Effector memory CD8-positive, alpha-beta T cell (primary cell): ENCODE measurements around the gene CDK17.

Experiments
- ATAC-seq: fragments of 150-1000 bp; cut with Tn5 transposase; replicated peaks from 2 replicates; pipeline ENCODE4 v1.10.0; 2021; ENCODE audit warnings: mild to moderate bottlenecking, moderate library complexity
- DNase-seq, 3 experiments: peaks; one replicate each; pipeline ENCODE4 v3.0.0; 2021
- H3K27ac Mint-ChIP-seq, 2 donors: one replicate each; pipeline ENCODE4 v1.8.0; 2022; ENCODE audit warnings: mild to moderate bottlenecking in 2 of 2, mixed read lengths in 2 of 2, moderate library complexity in 2 of 2
- H3K27me3 Mint-ChIP-seq, 2 donors: one replicate each; pipeline ENCODE4 v1.8.0; 2022; ENCODE audit warnings: mixed read lengths in 2 of 2
- H3K36me3 Mint-ChIP-seq: one replicate; pipeline ENCODE4 v1.8.0; 2022; ENCODE audit warnings: mild to moderate bottlenecking, moderate library complexity, mixed read lengths; ENCODE audit not compliant: insufficient read depth
- H3K4me1 Mint-ChIP-seq, 2 donors: one replicate each; pipeline ENCODE4 v1.8.0; 2022; ENCODE audit warnings: low read depth in 2 of 2, mixed read lengths in 2 of 2
- H3K4me3 Mint-ChIP-seq, 2 donors: one replicate each; pipeline ENCODE4 v1.8.0; 2022; ENCODE audit warnings: mild to moderate bottlenecking in 2 of 2, mixed read lengths in 2 of 2, moderate library complexity in 2 of 2
- H3K9me3 Mint-ChIP-seq, 2 donors: one replicate each; pipeline ENCODE4 v1.8.0; 2022; ENCODE audit warnings: mixed read lengths in 2 of 2

The CDK17 gene

GRCh38 chr12:96237035-96237434, 163.2 kb downstream of the CDK17 start:
- DNase-seq = no peak
- Mint-ChIP-seq H3K9me3 (no peaks in the 10 kb centered on the region), H3K4me1 (peaks cover 62 to 66% of the 10 kb centered on the region in 2 donors), H3K27ac (peak overlapping the region; percentile 92 to 94), H3K4me3 (peak overlapping the region; percentile 61 to 65), H3K27me3 (no peaks in the 10 kb centered on the region), H3K36me3 (peaks cover 59% of the 10 kb centered on the region)
- no peak for ATAC-seq

GRCh38 chr12:96236221-96236822, 163.9 kb downstream of the CDK17 start:
- Mint-ChIP-seq H3K27me3 (no peaks in the 10 kb centered on the region), H3K36me3 (peaks cover 58% of the 10 kb centered on the region), H3K9me3 (no peaks in the 10 kb centered on the region), H3K27ac (peak overlapping the region; percentile 92 to 94), H3K4me1 (peaks cover 59 to 62% of the 10 kb centered on the region in 2 donors), H3K4me3 (peak overlapping the region; percentile 61 to 65)
- DNase-seq = peak in 1 of 3 experiments; percentile 27
- peak; percentile 48 for ATAC-seq

GRCh38 chr12:96235484-96235826, 164.8 kb downstream of the CDK17 start:
- Mint-ChIP-seq H3K4me3 (peak overlapping the region in 1 of 2 donors; percentile 66), H3K36me3 (peaks cover 54% of the 10 kb centered on the region), H3K4me1 (peaks cover 55 to 58% of the 10 kb centered on the region in 2 donors), H3K27ac (peak overlapping the region; percentile 92 to 94), H3K27me3 (no peaks in the 10 kb centered on the region), H3K9me3 (no peaks in the 10 kb centered on the region)
- DNase-seq (no peak), ATAC-seq (no peak)

DNA sequence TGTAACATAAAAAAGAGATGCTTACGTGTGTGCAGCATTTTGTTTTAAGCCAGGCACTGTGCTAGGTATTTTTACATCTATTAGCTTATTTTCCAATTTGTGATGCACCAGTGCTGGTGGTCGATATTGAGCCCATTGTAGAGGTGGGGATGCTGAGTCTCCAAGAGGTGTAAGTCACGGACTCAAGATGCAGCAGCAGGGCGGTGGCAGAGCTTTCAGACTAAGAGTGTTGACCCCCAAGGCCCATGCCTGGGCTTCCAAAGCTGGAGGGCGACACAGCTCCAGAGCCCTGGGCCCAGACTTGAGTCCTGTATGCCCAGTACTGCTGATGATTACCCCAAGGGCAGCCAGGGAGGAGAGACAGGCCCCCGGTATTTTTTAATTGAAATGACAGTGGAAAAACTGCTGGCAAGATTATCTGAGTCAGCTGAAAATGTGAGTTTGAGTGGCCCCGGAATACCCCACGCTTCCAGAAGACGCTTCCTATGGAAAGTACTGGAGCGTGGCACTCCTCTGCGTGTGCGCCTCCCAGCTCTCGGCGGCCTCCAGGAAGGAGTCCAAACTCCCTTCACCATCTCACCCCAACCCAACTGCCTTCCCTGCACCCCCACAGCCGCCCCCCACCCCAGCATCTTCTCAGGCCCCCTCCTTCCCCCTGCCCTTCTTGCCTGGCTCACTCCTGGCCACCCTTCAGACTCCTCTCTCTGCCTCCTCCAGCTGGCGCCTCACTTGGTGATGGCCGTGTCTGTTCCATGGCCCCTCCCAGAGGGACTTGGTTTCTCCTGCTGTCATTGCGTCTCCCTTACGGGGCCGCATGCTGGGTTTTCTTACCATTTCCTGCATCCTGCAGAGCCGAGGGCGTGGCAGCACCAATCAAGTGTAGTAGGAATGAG, 165.4 kb downstream of the CDK17 start:
- no peaks in the 10 kb centered on the region for H3K9me3 Mint-ChIP-seq
- H3K36me3 Mint-ChIP-seq = peaks cover 50% of the 10 kb centered on the region
- no peak for DNase-seq
- ATAC-seq = no peak
- H3K4me3 Mint-ChIP-seq = peak overlapping the region in 1 of 2 donors; percentile 66
- H3K27ac Mint-ChIP-seq = peak overlapping the region; percentile 92 to 94
- H3K27me3 Mint-ChIP-seq = no peaks in the 10 kb centered on the region
- peaks cover 49 to 53% of the 10 kb centered on the region in 2 donors for H3K4me1 Mint-ChIP-seq

- peaks cover 58% of the 10 kb centered on the region for H3K36me3 Mint-ChIP-seq
- no peaks in the 10 kb centered on the region for H3K27me3 Mint-ChIP-seq
- DNase-seq (no peak), ATAC-seq (no peak)
- peaks cover 43 to 46% of the 10 kb centered on the region in 2 donors for H3K4me1 Mint-ChIP-seq
- H3K27ac Mint-ChIP-seq = peak overlapping the region; percentile 92 to 94
- H3K4me3 Mint-ChIP-seq = no peak overlapping the region
- H3K9me3 Mint-ChIP-seq = no peaks in the 10 kb centered on the region
Measured at GRCh38 chr12:96233939-96234461, 166.2 kb downstream of the CDK17 start.

DNA sequence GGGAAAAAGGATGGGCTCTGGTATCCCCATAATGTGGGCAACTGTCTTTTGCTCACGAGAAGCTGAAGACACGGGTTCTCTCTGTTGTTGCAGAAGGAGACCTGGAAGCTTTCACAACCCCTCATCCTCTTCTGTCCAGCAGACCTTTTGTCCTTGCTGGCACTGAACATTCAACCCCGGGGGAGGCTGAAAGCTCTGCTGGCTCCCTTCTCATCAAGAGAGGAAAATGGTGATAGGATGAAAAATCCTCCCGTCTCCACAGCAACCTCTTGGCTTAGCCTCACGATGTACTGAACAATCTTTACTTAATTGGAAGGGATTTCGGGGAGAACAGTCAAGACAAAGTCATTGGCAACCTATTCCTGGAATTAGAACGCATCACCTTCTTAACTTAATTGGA, 167.1 kb downstream of the CDK17 start:
- H3K36me3 Mint-ChIP-seq = peaks cover 62% of the 10 kb centered on the region
- no peak overlapping the region for H3K4me3 Mint-ChIP-seq
- peaks cover 36 to 40% of the 10 kb centered on the region in 2 donors for H3K4me1 Mint-ChIP-seq
- no peaks in the 10 kb centered on the region for H3K27me3 Mint-ChIP-seq
- no peaks in the 10 kb centered on the region for H3K9me3 Mint-ChIP-seq
- ATAC-seq (no peak), DNase-seq (no peak)
- H3K27ac Mint-ChIP-seq = peak overlapping the region; percentile 92 to 94

GRCh38 chr12:96230646-96231045, 169.6 kb downstream of the CDK17 start:
- H3K9me3 Mint-ChIP-seq = no peaks in the 10 kb centered on the region
- H3K27ac Mint-ChIP-seq = no peak overlapping the region
- no peak overlapping the region for H3K4me3 Mint-ChIP-seq
- H3K36me3 Mint-ChIP-seq = peaks cover 60% of the 10 kb centered on the region
- H3K27me3 Mint-ChIP-seq = no peaks in the 10 kb centered on the region
- ATAC-seq = no peak
- DNase-seq = no peak
- peaks cover 33 to 37% of the 10 kb centered on the region in 2 donors for H3K4me1 Mint-ChIP-seq

GRCh38 chr12:96228566-96229248, 171.5 kb downstream of the CDK17 start:
- DNase-seq (no peak), ATAC-seq (no peak)
- Mint-ChIP-seq H3K27ac (peak overlapping the region in 1 of 2 donors; percentile 84), H3K27me3 (no peaks in the 10 kb centered on the region), H3K36me3 (peaks cover 59% of the 10 kb centered on the region), H3K4me3 (no peak overlapping the region), H3K9me3 (no peaks in the 10 kb centered on the region), H3K4me1 (peaks cover 25 to 29% of the 10 kb centered on the region in 2 donors)
